ENCODE results near the gene NCKAP5.

Gene NCKAP5

GRCh38 chr2:133574620-133575019, 6.4 kb upstream of the NCKAP5 start:
- Histone ChIP-seq H4K20me1 (ENCODE audit: insufficient read depth, low read length) (no peaks in the 10 kb centered on the region), H3K27ac (ENCODE audit: low read depth, low read length, poor library complexity, severe bottlenecking) (no peak overlapping the region), H3K27me3 (ENCODE audit: insufficient read depth, low read length) (no peaks in the 10 kb centered on the region), H3F3A (ENCODE audit: insufficient read depth, low read length) (no peaks in the 10 kb centered on the region), H3K9ac (ENCODE audit: low read length) (no peak overlapping the region), H3K4me1 (ENCODE audit: insufficient read depth, low read length, severe bottlenecking) (no peaks in the 10 kb centered on the region), H3K36me3 (ENCODE audit: insufficient read depth, low read length) (no peaks in the 10 kb centered on the region), H3K9me3 (ENCODE audit: low read length) (no peaks in the 10 kb centered on the region), H3K79me2 (ENCODE audit: insufficient read depth, low read length) (no peaks in the 10 kb centered on the region), H3K4me3 (ENCODE audit: low read depth, low read length, poor library complexity, severe bottlenecking) (no peak overlapping the region), H3K4me2 (ENCODE audit: low read length) (no peak overlapping the region), H3K9me2 (ENCODE audit: low read depth, low read length) (no peaks in the 10 kb centered on the region), H2AFZ (ENCODE audit: low read length) (no peak overlapping the region)
- TF ChIP-seq, protein P1, sequence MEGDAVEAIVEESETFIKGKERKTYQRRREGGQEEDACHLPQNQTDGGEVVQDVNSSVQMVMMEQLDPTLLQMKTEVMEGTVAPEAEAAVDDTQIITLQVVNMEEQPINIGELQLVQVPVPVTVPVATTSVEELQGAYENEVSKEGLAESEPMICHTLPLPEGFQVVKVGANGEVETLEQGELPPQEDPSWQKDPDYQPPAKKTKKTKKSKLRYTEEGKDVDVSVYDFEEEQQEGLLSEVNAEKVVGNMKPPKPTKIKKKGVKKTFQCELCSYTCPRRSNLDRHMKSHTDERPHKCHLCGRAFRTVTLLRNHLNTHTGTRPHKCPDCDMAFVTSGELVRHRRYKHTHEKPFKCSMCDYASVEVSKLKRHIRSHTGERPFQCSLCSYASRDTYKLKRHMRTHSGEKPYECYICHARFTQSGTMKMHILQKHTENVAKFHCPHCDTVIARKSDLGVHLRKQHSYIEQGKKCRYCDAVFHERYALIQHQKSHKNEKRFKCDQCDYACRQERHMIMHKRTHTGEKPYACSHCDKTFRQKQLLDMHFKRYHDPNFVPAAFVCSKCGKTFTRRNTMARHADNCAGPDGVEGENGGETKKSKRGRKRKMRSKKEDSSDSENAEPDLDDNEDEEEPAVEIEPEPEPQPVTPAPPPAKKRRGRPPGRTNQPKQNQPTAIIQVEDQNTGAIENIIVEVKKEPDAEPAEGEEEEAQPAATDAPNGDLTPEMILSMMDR (IDR thresholded peaks at IDR 0.05; ENCODE audit: low read length), result no peak
- TF ChIP-seq EZH2 (IDR thresholded peaks at IDR 0.05; ENCODE audit: borderline replicate concordance, low read length), result no peak

DNA sequence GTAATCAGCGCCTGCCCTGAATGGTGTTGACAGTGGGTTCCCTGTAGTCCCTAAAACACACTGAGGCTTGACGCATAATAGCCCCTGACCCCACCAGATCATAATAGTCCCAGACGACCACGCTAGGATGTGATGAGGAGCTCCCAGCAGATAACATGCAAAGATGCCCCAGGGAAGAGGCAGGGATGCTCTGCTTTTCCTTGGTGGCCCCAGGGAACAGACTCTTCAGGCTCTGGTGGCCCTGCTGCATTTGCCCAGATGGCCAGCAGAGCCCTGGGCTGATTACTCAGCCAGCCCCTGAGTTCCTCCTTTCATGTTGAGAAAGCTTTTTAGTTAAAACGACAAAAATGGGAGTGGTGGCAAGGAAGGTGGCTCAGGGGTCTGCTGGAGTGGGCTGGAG, 5.9 kb upstream of the NCKAP5 start:
- H3K4me3 ChIP-seq (ENCODE audit: low read depth, low read length, poor library complexity, severe bottlenecking), result no peak overlapping the region
- H2AFZ ChIP-seq (ENCODE audit: low read length), result no peak overlapping the region
- no peaks in the 10 kb centered on the region for H4K20me1 ChIP-seq (ENCODE audit: insufficient read depth, low read length)
- H3K36me3 ChIP-seq (ENCODE audit: insufficient read depth, low read length), result no peaks in the 10 kb centered on the region
- no peak overlapping the region for H3K4me2 ChIP-seq (ENCODE audit: low read length)
- no peaks in the 10 kb centered on the region for H3K9me2 ChIP-seq (ENCODE audit: low read depth, low read length)
- H3F3A ChIP-seq (ENCODE audit: insufficient read depth, low read length), result no peaks in the 10 kb centered on the region
- H3K4me1 ChIP-seq (ENCODE audit: insufficient read depth, low read length, severe bottlenecking), result no peaks in the 10 kb centered on the region
- H3K27me3 ChIP-seq (ENCODE audit: insufficient read depth, low read length), result no peaks in the 10 kb centered on the region
- H3K27ac ChIP-seq (ENCODE audit: low read depth, low read length, poor library complexity, severe bottlenecking), result no peak overlapping the region
- H3K79me2 ChIP-seq (ENCODE audit: insufficient read depth, low read length), result no peaks in the 10 kb centered on the region
- no peaks in the 10 kb centered on the region for H3K9me3 ChIP-seq (ENCODE audit: low read length)
- H3K9ac ChIP-seq (ENCODE audit: low read length), result no peak overlapping the region
- TF ChIP-seq, protein P1 (IDR thresholded peaks at IDR 0.05; ENCODE audit: low read length), result no peak
- TF ChIP-seq EZH2 (IDR thresholded peaks at IDR 0.05; ENCODE audit: borderline replicate concordance, low read length), result no peak

- Histone ChIP-seq H3K9ac (ENCODE audit: low read length) (no peak overlapping the region), H3K9me3 (ENCODE audit: low read length) (no peaks in the 10 kb centered on the region), H3K9me2 (ENCODE audit: low read depth, low read length) (no peaks in the 10 kb centered on the region), H3K4me3 (ENCODE audit: low read depth, low read length, poor library complexity, severe bottlenecking) (no peak overlapping the region), H3F3A (ENCODE audit: insufficient read depth, low read length) (no peaks in the 10 kb centered on the region), H3K4me1 (ENCODE audit: insufficient read depth, low read length, severe bottlenecking) (no peaks in the 10 kb centered on the region), H3K36me3 (ENCODE audit: insufficient read depth, low read length) (no peaks in the 10 kb centered on the region), H3K79me2 (ENCODE audit: insufficient read depth, low read length) (no peaks in the 10 kb centered on the region), H2AFZ (ENCODE audit: low read length) (no peak overlapping the region), H3K27ac (ENCODE audit: low read depth, low read length, poor library complexity, severe bottlenecking) (no peak overlapping the region), H4K20me1 (ENCODE audit: insufficient read depth, low read length) (no peaks in the 10 kb centered on the region), H3K4me2 (ENCODE audit: low read length) (no peak overlapping the region), H3K27me3 (ENCODE audit: insufficient read depth, low read length) (no peaks in the 10 kb centered on the region)
- no peak for TF ChIP-seq EZH2 (IDR thresholded peaks at IDR 0.05; ENCODE audit: borderline replicate concordance, low read length)
- TF ChIP-seq, protein P1 (IDR thresholded peaks at IDR 0.05; ENCODE audit: low read length), result no peak
Measured at GRCh38 chr2:133573491-133574162, 5.4 kb upstream of the NCKAP5 start.
